Type B pancreatic cell (in vitro differentiated cells): ENCODE data around the gene NTN3. TPM values are rescaled to one million over a fixed set of nuclear protein-coding genes. Genes with fewer than 3 reads are reported as not detected.

ENCODE experiments used
- DNase-seq: peaks from one replicate; pipeline ENCODE4 v3.0.0; 2021; ENCODE audit warnings: mixed read lengths; ENCODE audit not compliant: unreplicated experiment; ENCODE audit errors: extremely low spot score
- H3K27ac Mint-ChIP-seq: 2 replicates; pipeline ENCODE4 v1.8.0; 2021; ENCODE audit warnings: mild to moderate bottlenecking, mixed read lengths
- H3K27me3 Mint-ChIP-seq: 2 replicates; pipeline ENCODE4 v1.8.0; 2021; ENCODE audit warnings: mixed read lengths
- H3K36me3 Mint-ChIP-seq: 2 replicates; pipeline ENCODE4 v1.8.0; 2021; ENCODE audit warnings: mixed read lengths
- H3K4me1 Mint-ChIP-seq: one replicate; pipeline ENCODE4 v1.8.0; 2021; ENCODE audit warnings: mixed read lengths; ENCODE audit not compliant: unreplicated experiment
- H3K4me3 Mint-ChIP-seq: 2 replicates; pipeline ENCODE4 v1.8.0; 2021; ENCODE audit warnings: mild to moderate bottlenecking, mixed read lengths
- H3K9me3 Mint-ChIP-seq: 2 replicates; pipeline ENCODE4 v1.8.0; 2021; ENCODE audit warnings: mixed read lengths
- CTCF ChIP-seq: fragments of 200-600 bp; sonication (generic); conservative IDR thresholded peaks from 2 replicates; pipeline ENCODE4 v1.5.0; 2021; ENCODE audit warnings: antibody characterized with exemption, mild to moderate bottlenecking
- total RNA-seq: library from RNA; stranded (reverse); gene quantifications from 2 replicates; pipeline ENCODE4 v1.2.1, GENCODE V29; 2021; ENCODE audit warnings: low replicate concordance

NTN3 gene
- total RNA-seq, 1 donor from 2014 or later = 4.5 TPM

GRCh38 chr16:2469399-2470233, 1.5 kb upstream of the NTN3 start:
- Mint-ChIP-seq H3K9me3 (no peaks in the 10 kb centered on the region), H3K27me3 (peaks cover 9% of the 10 kb centered on the region), H3K36me3 (no peaks in the 10 kb centered on the region), H3K27ac (peak overlapping the region; percentile 62), H3K4me3 (peak overlapping the region; percentile 75), H3K4me1 (peaks cover 10% of the 10 kb centered on the region)
- no peak for DNase-seq
- no peak for TF ChIP-seq CTCF

GRCh38 chr16:2470234-2470601, 879 bp upstream of the NTN3 start:
- no peak for TF ChIP-seq CTCF
- Mint-ChIP-seq H3K9me3 (no peaks in the 10 kb centered on the region), H3K27me3 (peaks cover 9% of the 10 kb centered on the region), H3K27ac (peak overlapping the region; percentile 62), H3K36me3 (no peaks in the 10 kb centered on the region), H3K4me1 (peaks cover 10% of the 10 kb centered on the region), H3K4me3 (peak overlapping the region; percentile 67)
- DNase-seq = no peak

GRCh38 chr16:2470603-2471015, 488 bp upstream of the NTN3 start:
- Mint-ChIP-seq H3K27ac (no peak overlapping the region), H3K27me3 (peaks cover 9% of the 10 kb centered on the region), H3K4me1 (peaks cover 10% of the 10 kb centered on the region), H3K9me3 (no peaks in the 10 kb centered on the region), H3K36me3 (no peaks in the 10 kb centered on the region), H3K4me3 (peak overlapping the region; percentile 67)
- TF ChIP-seq CTCF = no peak
- no peak for DNase-seq

- H3K27me3 Mint-ChIP-seq = peaks cover 9% of the 10 kb centered on the region
- H3K4me3 Mint-ChIP-seq = no peak overlapping the region
- TF ChIP-seq CTCF = no peak
- peaks cover 17% of the 10 kb centered on the region for H3K4me1 Mint-ChIP-seq
- no peaks in the 10 kb centered on the region for H3K9me3 Mint-ChIP-seq
- H3K36me3 Mint-ChIP-seq = no peaks in the 10 kb centered on the region
- no peak for DNase-seq
- no peak overlapping the region for H3K27ac Mint-ChIP-seq
Measured at GRCh38 chr16:2471653-2472487, 773 bp downstream of the NTN3 start.

- DNase-seq = no peak
- Mint-ChIP-seq H3K36me3 (peaks cover under 1% of the 10 kb centered on the region), H3K9me3 (no peaks in the 10 kb centered on the region), H3K27ac (no peak overlapping the region), H3K4me1 (peaks cover 20% of the 10 kb centered on the region), H3K4me3 (peak overlapping the region; percentile 86), H3K27me3 (peaks cover 9% of the 10 kb centered on the region)
- TF ChIP-seq CTCF = no peak
Measured at GRCh38 chr16:2472488-2472864, 1.4 kb downstream of the NTN3 start.
